GM21367 (cell line): ENCODE measurements around the gene IL17RD.

Source experiments
- ATAC-seq: cut with Tn5 transposase; IDR thresholded peaks from one replicate; pipeline ENCODE4 v1.9.1; 2021; ENCODE audit not compliant: unreplicated experiment

The IL17RD gene

DNA sequence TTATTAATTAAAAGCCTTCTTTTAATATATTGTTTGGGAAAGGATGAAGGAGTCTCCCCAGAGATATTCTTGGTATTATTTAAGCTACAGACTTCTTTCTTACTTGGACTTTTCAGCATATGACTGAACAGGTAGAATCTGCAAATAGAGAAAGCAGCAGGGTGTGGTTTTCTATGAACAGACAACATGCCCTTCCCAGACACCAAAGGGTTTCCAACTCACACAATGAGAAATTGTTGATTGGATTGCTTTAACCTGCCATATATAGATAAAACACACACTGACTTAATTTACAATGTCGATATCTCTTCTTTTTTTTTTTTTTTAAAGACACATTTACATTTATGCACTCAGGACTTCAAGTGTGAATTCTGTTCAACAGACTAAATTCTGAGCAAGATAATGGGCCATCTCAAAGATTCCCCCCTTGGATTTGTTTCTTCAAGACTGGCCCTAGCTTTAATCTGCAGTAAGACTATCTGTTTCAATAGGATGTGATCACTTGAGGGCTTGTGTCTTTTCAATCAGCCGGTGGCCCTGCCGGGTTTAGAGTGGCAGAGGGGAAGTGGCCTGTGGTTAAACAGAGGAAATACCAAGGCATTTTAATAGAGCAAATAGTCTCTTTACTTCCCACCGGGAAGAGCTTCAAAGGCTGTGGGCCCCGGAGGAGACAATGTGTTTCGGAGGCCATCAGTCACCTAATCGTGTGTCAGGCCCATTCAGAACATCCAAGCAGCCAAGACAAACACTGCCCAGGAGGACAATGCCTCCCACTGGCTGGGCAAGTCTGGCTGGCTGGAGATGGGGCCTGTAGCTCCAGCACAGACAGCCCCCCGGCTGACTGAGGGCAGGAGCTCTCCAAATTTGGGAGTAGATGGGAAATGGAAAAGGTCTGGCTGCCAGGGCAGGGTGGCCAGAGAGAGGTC is 6.1 kb downstream of the IL17RD start:
- no peak for ATAC-seq

DNA sequence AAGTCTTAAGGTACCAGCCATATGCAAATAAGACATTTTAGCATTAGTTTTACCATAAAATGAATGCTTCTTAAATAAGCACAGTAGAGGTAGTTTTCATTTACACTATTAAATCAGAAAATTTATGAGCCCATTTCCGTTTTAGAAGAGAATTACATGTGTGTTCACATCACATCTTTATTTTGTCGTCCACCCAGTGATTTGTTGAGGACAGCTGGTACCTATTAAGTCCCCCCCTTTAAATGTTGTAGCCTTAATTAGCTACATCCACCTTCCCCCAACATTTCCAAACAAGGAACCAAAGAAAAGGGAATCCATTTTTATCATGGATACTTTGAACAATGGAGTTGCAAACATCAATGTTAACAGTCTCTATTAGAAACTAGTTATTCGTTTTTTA is 6.8 kb downstream of the IL17RD start:
- ATAC-seq, result no peak

DNA sequence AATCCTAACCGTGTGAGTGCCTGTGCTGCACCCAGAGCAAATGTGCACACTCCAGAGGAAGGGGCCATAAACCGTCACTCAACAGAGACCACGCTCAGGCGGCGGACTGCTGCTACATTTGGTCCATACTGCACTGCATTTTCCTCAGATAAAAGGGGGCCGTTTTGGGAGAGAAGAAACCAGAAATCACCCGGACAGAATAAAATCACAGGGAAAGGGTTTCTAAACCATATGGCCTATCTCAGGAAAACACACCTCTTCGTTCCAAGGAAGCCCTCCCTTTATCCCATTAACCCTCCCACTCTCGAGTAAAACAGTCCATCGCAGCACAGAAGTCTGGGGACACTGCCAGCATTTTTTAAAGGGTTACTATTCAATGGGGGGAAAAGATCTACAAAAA is 7.6 kb downstream of the IL17RD start:
- ATAC-seq, result no peak

DNA sequence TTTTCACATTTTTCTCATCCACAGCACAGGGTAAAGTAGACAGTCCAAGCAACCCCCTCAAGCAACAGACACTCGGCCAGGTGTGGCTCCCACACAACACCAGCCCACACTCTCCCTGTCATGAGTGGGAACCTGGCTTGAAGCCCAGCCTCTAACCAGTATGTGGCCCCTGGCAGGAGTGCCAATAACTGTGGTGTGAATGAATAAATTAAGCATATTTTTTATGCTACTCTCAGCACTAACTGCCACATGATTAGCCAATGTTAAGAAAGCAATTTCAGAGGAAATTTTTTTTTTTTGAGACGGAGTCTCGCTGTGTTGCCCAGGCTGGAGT is 9.9 kb downstream of the IL17RD start:
- ATAC-seq, result no peak

DNA sequence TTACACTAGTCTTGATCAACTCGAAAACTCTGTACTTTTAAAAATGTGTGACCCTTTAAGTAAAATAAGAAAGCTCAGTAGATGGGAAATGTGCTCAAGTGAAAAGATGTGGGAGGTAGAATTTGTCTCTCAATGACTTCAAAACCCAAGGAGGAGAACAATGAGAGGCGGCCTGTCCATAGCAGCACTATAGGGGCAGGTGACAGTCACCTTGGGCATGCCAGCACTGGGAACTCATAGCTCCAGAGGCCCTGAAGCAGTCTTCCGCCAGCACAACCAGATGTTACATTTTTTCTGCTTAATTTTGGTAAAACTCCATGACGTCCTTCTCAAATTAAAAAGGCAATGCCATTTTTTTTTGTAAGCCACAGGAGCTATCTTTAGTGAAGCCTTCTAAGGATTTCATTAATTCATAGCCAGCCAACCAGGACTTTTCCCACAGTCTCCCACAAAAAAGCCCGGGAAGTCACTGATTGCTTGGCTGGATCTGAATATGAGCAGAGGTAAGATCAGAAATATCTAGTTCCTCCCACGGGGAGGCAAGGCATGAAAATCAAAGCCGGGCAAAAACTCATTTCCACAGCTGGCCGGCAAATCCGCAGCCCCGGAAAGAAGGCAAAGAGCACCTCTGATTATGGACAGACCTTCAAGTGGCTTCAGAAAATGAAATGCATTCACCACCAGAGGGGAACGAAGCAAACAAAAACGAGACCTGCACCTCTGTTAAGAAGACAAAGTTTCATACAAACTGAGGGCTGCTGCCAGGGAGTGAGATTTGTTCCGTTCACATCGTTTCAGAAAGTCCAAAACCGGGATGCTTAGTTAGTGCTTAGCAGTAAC is 10.5 kb downstream of the IL17RD start:
- ATAC-seq, result no peak

DNA sequence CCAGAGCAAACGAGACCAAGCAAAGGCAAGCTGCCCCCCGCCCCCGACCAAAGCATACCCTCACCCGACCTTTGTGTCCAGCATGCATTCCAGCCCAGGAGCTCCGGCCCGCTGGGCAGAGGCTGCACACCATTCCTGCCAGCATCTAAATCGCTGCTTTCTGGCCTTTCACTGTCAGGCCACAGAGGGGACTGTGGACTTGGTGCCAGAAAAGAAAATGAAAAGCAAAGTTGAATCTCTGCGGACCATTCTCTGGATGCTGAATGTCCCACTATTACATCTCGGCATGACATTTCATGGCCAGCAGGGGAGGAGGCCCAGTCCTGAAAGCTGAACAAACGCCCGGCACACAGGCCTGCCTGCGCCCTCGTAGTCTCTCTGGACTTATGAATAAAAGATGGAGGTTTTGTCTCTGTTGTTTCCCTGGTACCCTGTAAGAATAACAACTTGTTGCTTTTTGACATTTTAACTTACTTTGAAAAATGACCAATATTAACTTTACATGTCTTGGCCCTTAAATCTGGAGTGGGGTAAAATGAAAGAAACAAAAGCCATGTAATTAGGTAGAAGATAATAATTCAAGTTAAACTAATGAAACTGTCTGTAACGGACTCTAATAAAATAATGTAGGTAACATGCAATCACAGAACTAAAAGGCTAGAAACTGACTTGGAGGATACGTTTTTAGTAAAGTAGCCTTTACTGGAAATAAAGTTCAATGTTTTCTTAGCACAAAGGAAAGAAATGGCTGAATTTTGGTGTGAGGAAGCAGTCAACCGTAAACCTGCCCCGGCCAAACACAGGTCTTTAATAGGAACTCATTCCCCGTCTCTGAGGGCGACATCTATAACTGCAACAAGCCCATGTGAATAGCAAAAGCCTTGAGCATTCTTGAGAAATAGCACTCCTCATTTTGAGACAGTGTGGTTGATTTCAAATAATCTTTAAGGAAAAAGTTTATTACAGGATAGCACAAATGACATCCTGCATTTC is 12.7 kb downstream of the IL17RD start:
- no peak for ATAC-seq

DNA sequence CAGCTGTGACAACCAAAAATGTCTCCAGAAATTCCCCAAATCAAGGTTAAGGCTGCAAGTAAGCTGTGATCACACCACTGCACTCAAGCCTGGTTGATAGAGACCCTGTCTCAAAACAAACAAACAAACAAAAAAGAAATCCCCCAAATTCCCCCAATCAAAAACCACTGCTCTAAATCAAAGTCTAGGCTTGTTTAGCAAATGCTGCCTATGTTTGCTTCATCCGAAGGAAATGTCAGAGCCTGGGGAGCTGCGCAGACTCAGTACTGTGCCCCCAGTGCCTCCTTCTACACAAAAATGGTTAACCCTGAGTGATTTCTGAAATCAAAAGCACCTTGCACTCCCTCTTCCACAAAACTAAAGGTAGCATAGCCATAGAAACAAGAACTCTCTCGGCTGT is 13.4 kb downstream of the IL17RD start:
- ATAC-seq, result no peak

DNA sequence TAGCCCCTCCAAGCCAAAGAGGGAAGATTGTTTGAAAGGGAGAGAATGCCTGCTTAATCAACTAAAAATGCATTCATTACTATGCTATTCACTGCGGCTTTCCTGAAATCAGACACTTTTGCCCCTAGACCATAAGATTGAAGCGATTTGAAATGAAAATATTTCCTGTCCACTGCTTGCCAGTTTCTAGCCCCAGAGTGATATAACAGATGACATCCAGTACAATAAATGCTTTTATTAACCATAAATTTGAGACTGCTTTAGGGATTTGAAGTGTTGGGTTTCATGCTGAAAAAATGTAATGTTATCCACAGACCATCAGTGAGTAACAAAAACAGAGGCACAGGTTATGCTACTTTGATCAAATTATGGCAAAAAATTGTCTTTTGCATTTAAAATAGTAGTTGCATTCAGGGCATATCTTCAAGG is 14.1 kb downstream of the IL17RD start:
- no peak for ATAC-seq

DNA sequence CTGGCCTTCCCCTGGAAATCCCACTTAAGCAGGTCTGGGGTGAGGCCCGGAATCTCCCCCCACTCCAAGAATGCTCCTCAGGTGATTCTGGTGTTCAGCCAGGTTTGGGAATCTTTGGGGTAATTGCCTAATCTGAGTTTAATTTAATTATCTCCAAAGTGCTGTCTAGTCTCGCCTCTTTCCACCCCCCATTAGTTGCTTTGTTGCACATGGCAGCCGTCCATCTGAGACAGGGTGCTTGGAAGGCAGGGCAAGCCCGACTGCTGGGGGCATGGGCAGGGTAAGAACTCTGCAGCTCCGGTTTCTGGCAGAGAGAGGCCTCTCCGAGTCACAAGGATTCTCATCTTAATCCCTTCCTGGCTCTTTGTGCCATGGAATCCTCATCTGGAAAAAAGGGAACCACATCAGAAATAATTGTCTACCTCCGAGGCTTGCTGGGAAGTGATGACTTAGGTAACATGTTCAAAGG is 15.0 kb downstream of the IL17RD start:
- no peak for ATAC-seq

DNA sequence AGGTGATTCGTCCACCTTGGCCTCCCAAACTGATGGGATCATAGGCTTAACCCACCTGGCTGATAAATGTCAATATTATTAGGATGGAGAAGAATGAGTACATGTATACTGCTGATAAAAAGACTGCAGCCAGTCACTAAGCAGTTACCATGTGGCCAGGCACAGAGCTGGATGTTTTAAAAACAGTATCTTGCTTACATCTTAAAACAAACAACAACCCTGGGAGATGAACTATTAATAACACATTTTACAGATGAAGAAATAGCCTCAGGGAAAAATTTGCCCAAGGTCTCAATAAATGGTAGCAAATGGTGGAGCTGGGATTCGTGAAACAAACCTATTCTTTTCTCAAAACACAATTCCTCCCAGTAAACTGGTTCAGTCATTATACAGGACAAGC is 18.1 kb downstream of the IL17RD start:
- ATAC-seq, result no peak

DNA sequence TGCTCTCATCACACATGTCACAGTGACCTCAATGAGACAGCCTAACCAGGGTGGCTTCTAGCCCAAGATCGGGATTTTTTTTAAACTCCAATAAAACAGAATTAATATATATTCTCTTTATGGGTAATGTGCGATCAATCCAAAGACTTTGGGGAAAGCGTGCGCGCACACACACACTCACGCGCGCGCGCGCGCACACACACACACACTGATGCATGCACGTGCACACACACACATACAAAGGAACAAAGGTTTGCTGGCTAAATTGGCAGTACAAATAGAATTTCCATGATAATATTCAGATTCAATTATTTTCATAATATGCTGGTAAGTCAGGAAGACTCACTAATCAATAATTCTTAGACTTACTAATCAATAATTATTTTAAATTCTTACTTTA is 19.3 kb downstream of the IL17RD start:
- ATAC-seq, result no peak

DNA sequence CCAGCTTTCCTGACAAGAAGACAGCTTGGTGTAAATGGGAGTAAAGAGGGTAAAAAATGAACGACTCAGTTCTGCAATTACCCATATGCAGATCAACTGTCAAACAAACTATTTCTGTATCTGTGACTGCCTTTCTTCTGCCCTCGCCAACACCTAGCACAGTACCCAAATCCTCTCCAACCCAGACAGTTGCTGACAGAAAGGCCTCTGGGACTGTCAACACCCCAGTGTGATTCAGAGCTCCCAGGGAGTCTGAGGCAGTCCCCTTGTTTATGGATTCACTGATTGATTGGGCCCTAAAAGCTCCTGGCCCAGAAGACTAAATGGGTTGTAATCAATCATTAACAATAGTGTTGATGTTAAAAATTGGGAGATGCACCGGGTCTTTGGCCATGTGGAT is 20.2 kb downstream of the IL17RD start:
- no peak for ATAC-seq

DNA sequence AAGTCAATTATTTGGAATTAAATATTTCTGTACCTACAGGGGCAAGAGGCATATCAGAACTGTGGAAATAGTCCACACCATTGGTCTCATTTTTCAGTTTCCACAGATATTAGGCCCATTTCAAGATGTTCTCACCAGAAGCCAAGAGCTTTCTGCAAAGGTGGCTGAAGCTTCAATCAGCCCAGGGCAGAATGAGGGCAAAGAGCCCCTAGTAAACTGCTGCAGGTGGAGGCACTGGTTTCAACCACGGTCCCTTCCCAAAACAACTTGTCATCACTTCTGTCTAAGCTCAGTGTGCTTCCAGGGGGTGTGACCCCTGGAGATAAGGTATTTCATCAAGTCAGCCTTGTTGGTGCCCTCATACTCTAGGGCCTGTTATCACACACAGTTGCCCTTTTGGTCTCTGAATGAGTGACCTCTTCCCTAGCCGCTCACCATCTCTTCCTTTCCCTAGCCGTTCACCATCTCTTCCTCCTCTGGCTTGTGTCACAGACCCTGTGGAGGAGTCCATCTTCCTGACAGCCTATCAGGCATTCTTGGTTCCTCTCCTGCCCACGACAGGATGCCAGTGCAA is 21.2 kb downstream of the IL17RD start:
- no peak for ATAC-seq

DNA sequence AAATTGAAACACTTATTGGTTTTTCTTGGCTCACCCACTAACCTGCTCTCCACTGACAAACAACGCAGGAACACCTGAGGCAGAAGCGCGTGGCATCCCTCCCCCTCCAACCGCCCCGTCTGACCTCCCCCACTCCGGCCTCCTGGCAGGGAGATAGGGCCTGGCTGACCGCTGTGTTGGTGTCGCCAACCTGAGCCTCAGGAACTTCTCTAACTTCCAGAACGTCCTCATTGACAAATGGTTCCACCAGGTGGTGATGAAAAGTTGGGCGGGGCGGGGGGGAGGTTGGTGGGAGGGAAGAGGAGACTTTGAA is 22.8 kb downstream of the IL17RD start:
- no peak for ATAC-seq

DNA sequence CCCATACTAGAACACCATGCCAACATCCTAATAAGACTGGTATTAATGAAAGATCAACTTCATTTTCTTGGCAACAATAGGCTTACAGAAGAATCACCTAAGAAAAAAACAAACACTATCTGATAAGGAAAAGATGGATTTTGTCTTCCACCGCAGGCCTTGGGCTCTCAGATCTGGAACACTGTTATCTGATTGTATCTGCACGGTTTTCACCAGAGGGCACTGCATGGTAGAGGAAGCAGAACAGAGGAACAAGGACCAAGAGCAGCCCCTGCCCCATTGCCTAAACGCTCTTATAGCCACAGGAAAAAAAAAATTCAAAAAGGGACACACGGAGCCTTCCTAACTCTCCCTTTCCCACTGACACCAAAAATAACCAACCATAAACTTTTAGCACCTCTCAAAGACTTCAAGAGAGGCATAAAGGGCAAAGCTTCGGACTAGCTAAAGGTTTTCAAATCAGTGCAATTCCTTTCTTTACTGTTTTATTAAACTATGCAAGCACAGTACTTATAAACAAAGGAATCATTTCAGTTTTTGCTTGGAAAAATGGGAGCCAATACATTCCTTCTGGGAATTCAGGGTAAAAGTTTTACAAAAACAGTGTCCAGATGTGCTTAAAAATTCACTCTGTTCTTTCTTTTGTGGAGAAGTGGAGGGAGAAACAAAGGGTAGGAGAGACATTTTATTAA is 23.3 kb downstream of the IL17RD start:
- no peak for ATAC-seq

DNA sequence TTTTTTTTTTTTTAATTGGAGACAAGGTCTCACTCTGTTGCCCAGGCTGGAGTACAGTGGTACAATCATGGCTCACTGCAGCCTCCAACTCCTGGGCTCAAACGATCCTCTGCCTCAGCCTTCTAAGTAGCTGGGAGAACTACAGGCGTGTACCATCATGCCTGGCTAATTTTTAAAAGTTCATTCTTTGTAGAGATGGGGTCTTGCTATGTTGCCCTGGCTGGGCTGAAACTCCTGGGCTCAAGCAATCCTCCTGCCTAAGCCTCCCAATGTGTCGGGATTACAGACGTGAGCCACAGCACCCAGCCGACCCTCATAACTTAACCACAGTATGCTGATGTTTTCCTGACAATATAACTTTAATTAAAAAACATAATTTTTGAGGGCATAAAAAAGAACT is 24.3 kb downstream of the IL17RD start:
- no peak for ATAC-seq

DNA sequence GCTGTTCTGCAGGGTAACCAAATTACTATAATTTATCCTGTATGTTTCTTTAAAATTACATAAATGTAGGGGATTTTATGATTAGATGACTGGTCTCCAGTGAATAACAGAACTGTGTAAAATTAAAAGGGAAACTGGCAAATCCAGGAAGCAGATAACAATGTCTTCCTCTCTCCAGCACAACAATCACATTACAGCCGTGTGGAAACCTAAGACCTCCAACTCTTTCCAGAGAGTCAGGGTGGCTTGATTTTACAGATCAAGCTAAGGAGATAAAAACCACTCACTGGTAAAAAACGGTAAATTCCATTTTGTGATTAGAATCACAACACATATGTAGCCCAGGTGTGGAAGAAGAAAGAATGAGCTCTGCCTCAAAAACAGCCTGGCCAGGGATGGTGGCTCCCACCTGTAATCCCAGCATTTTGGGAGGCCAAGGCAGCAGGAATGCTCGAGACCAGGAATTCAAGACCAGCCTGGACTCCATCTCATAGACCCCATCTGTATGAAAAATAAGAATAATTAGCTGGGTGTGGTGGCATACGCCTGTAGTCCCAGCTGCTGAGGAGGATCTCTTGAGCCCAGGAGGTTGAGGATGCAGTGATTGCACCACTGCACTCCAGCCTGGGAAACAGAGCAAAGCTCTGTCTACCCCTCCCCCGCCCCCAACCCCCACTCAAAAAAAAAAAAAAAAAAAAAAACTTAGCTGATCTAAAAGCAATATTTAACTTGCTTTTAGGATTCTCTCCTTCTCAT is 29.0 kb downstream of the IL17RD start:
- no peak for ATAC-seq

DNA sequence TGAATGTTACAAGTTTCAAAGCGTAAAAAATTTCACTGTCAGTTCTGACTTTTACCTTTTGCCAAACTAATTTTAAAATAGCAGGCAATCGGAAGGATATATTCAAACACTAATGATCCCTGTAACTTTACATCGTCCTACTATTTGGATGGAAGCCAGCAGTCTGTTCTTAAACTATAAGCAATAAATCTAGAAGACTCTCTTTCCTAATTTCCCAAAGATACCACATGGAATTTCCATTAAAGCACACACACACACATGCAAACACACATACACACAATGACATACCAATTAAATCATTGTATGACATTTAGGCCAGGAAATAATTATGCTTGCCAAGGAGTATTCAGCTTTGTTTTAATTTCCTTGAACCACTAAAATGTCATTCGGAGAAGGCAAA is 32.0 kb downstream of the IL17RD start:
- no peak for ATAC-seq

DNA sequence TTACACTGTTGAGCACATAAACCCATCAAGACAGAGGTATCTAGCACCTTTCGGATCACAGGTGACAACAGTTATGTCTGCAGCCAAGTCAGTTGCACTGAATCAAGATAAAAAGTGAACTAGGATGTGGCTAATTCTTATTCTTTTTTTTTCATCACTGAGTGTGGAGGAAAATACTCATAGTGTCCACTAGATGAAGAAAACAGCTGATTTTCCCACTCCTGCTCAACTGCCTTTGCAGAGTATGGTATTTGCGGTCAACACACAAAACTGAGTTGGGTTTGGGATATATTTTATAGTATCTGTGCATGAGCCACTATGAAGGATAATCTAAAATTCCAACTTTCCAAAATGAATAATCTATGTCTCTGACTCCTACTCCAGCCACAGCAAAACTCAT is 32.5 kb downstream of the IL17RD start:
- ATAC-seq, result no peak

DNA sequence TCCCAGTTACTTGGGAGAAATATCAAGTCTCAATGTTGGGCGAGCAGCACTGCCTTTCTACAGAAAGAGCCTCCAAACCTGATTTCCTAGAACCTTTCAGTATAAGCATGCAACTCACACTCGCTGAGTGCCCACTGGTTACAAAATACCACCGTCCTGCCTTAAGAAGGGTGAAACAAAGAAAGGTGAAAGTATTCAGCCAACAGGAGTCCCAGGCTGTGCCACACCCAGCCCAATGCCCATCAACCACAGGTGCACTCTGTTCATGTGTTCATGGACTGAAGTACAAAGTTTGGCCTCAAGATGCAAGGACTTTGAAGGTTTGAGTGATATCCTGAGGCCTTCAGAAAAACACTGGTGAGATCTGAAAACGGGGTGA is 34.0 kb downstream of the IL17RD start:
- no peak for ATAC-seq
